ENCODE measurements around the gene MDK.

Gene MDK

DNA sequence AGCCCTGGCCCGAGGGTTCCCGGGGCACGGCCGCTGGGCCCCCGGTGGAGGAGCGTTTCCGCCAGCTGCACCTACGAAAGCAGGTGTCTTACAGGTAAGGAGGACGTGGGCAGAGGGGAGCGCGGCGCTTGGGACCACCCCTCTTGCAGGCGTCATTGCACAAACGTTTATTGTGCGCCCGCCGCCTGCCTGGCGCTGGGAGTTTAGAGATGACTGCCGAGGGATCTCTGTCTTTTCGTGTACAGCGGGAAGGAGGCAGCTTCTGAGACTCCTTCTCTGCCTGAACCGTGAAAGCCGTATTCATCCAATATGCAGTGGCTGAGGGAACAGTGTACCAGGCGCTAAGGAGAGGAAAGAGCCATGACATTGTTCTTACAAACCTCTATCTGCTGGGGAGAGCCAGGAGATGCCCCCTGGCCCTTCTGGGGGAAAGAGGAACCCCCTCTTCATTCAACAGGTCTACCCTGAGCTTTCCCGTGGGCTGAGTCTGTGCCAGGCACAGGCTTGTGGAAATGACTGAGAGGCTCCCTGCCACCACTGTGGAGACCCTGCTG lies 48.0 kb upstream of the MDK start:
- Histone ChIP-seq H3K4me2 (ENCODE audit: low read length) (peak overlapping the region; percentile 41), H3F3A (ENCODE audit: control insufficient read depth, insufficient read depth) (no peaks in the 10 kb centered on the region), H3K79me2 (ENCODE audit: control insufficient read depth, low read length) (no peaks in the 10 kb centered on the region), H3K27ac (ENCODE audit: low read depth, low read length) (no peak overlapping the region), H3K9me3 (ENCODE audit: control insufficient read depth, insufficient read depth, low read length) (no peaks in the 10 kb centered on the region), H3K36me3 (ENCODE audit: control insufficient read depth, low read length) (no peaks in the 10 kb centered on the region), H4K20me1 (ENCODE audit: control insufficient read depth, insufficient read depth, low read depth, low read length) (no peaks in the 10 kb centered on the region; the same call in 1 of the 2 replicates), H3K4me3 (ENCODE audit: low read length) (peak overlapping the region; percentile 30; the same call in 1 of the 2 replicates), H3K27me3 (ENCODE audit: control insufficient read depth, low read length) (peaks cover 70% of the 10 kb centered on the region), H3K9me2 (replicated peaks; ENCODE audit: control insufficient read depth, low read length) (no peaks in the 10 kb centered on the region), H3K4me1 (ENCODE audit: control insufficient read depth, low read length) (peaks cover 13% of the 10 kb centered on the region)
- TF ChIP-seq EZH2phosphoT487 (IDR thresholded peaks at IDR 0.05; ENCODE audit: borderline replicate concordance, low read length): peak; percentile 75; the same call in 1 of the 2 replicates
- TF ChIP-seq, protein P1, sequence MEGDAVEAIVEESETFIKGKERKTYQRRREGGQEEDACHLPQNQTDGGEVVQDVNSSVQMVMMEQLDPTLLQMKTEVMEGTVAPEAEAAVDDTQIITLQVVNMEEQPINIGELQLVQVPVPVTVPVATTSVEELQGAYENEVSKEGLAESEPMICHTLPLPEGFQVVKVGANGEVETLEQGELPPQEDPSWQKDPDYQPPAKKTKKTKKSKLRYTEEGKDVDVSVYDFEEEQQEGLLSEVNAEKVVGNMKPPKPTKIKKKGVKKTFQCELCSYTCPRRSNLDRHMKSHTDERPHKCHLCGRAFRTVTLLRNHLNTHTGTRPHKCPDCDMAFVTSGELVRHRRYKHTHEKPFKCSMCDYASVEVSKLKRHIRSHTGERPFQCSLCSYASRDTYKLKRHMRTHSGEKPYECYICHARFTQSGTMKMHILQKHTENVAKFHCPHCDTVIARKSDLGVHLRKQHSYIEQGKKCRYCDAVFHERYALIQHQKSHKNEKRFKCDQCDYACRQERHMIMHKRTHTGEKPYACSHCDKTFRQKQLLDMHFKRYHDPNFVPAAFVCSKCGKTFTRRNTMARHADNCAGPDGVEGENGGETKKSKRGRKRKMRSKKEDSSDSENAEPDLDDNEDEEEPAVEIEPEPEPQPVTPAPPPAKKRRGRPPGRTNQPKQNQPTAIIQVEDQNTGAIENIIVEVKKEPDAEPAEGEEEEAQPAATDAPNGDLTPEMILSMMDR (IDR thresholded peaks at IDR 0.05; ENCODE audit: low read depth, low read length, poor library complexity, severe bottlenecking): no peak

DNA sequence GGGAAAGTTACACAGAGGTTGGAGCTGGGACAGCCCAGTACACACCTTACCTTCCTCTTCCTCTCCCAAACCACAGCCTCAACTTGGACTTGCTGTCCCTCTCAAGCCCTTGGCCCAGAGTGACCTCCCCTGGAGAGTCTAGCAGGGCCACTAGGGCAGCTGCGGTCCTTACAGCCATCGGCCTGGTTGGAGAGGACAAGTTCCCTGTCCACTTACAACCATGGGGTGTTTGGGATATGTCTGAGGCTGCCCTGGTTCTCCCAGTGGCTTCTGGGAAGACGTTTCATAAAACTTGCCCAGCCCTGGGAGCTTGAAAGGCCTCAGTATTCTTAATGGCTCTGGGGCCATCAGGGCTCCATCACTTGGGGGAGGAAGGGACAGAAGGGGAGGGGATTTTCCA lies 47.3 kb upstream of the MDK start:
- Histone ChIP-seq H4K20me1 (ENCODE audit: control insufficient read depth, insufficient read depth, low read depth, low read length) (no peaks in the 10 kb centered on the region; the same call in 1 of the 2 replicates), H3K27ac (ENCODE audit: low read depth, low read length) (no peak overlapping the region), H3K4me1 (ENCODE audit: control insufficient read depth, low read length) (peaks cover 13% of the 10 kb centered on the region), H3K4me3 (ENCODE audit: low read length) (no peak overlapping the region), H3K4me2 (ENCODE audit: low read length) (no peak overlapping the region), H3F3A (ENCODE audit: control insufficient read depth, insufficient read depth) (no peaks in the 10 kb centered on the region), H3K79me2 (ENCODE audit: control insufficient read depth, low read length) (no peaks in the 10 kb centered on the region), H3K9me2 (replicated peaks; ENCODE audit: control insufficient read depth, low read length) (no peaks in the 10 kb centered on the region), H3K36me3 (ENCODE audit: control insufficient read depth, low read length) (no peaks in the 10 kb centered on the region), H3K9me3 (ENCODE audit: control insufficient read depth, insufficient read depth, low read length) (no peaks in the 10 kb centered on the region), H3K27me3 (ENCODE audit: control insufficient read depth, low read length) (peaks cover 73% of the 10 kb centered on the region)
- TF ChIP-seq, protein P1 (IDR thresholded peaks at IDR 0.05; ENCODE audit: low read depth, low read length, poor library complexity, severe bottlenecking): no peak
- TF ChIP-seq EZH2phosphoT487 (IDR thresholded peaks at IDR 0.05; ENCODE audit: borderline replicate concordance, low read length): no peak

DNA sequence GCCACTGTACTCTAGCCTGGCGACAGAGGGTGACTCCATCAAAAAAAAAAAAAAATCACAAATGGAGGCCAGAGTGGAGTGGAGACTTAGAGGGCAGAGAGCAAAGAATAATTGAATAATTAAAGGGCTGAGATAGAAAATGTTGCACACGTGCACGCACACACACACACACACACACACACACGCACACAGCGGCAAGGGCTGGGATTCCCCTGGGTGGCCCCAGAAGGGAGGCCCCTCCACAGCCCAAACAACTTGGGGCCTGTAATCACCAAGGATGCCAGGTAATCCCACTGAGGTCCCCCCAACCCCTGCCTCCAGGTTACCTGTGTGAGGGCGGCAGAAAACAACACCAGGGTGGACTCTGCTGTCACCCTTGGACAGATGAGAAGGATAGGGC lies 46.2 kb upstream of the MDK start:
- H3K27ac ChIP-seq (ENCODE audit: low read depth, low read length): no peak overlapping the region
- TF ChIP-seq EZH2phosphoT487 (IDR thresholded peaks at IDR 0.05; ENCODE audit: borderline replicate concordance, low read length): no peak
- TF ChIP-seq, protein P1 (IDR thresholded peaks at IDR 0.05; ENCODE audit: low read depth, low read length, poor library complexity, severe bottlenecking): no peak
- no peaks in the 10 kb centered on the region for H3F3A ChIP-seq (ENCODE audit: control insufficient read depth, insufficient read depth)
- H3K4me1 ChIP-seq (ENCODE audit: control insufficient read depth, low read length): peaks cover 13% of the 10 kb centered on the region
- H3K9me3 ChIP-seq (ENCODE audit: control insufficient read depth, insufficient read depth, low read length): no peaks in the 10 kb centered on the region
- no peak overlapping the region for H3K4me2 ChIP-seq (ENCODE audit: low read length)
- peaks cover 70% of the 10 kb centered on the region for H3K27me3 ChIP-seq (ENCODE audit: control insufficient read depth, low read length)
- no peaks in the 10 kb centered on the region for H3K36me3 ChIP-seq (ENCODE audit: control insufficient read depth, low read length)
- no peaks in the 10 kb centered on the region for H3K9me2 ChIP-seq (replicated peaks; ENCODE audit: control insufficient read depth, low read length)
- H3K4me3 ChIP-seq (ENCODE audit: low read length): no peak overlapping the region
- H4K20me1 ChIP-seq (ENCODE audit: control insufficient read depth, insufficient read depth, low read depth, low read length): no peaks in the 10 kb centered on the region; the same call in 1 of the 2 replicates
- no peaks in the 10 kb centered on the region for H3K79me2 ChIP-seq (ENCODE audit: control insufficient read depth, low read length)
